Germinal center (tissue), 1 donor: ENCODE data around the gene HOXA7.
A peak's percentile ranks its signal among the peaks of the same experiment; 100 is the strongest.

Experiments used
- DNase-seq: peaks from one replicate; pipeline ENCODE4 v3.0.0; 2012; ENCODE audit warnings: mixed read lengths, low spot score

HOXA7 gene

DNA sequence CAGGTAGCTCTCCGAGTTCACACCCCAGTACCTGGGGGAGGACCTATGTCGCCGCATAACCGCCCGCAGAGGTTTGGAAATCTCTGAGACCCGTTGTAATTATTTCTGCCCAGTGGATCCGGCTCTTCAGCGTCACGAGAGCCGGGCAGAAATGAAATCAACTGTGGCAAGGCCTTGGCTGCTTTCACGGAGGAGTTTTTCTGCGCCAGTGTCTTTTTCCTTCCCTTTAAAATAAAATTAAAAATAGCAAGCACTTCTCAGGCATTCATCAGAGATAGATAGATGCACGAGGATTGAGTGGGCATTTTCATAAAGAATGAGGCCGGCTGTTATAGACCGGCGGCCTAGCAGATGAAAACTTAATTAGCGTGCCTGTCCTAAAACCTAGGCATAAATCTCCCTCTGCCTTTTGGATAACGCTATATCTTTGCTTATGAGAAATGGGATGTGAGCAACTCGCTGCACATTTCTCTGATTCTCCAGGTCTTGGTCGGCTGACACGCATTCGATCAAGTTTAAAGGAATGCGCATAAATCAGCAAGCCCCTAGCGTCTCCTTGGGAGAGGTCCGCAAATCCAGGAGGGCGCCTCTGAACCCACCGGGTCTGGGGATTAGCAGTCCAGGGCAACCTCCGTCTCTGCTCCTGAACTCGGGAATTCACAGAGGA is 37.0 kb upstream of the HOXA7 start:
- DNase-seq: no peak

GRCh38 chr7:27192546-27193334 is 36.3 kb upstream of the HOXA7 start:
- DNase-seq: peak; percentile 62

- no peak for DNase-seq
Observed at GRCh38 chr7:27191833-27192545, 35.5 kb upstream of the HOXA7 start.

DNA sequence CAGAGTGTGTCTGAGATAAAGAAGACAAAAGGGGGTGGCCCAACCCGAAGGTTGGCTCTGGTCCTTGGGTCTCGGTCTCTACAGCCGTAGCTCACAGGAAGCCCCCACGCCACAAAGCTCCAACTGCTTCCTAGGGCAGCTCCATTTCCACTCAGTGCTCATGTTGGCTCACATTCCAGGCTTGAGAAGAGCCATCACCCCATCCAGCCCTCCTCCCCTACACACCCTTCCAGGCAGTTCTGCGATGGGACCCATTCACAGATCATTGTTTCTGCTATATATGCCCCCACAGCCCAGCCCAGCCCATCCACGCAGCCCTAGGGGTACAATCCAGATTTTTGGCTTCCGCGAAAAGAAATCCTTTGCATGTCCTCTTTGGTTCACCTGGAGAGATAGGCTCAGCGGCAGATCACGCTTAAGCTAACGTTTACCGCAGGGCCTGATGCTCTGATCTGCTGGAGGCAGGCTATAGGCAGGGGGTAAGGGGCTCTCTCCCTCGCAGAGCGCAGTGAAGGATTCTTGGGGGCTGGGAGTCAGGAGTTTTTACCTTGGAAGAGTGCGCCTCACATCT is 34.8 kb upstream of the HOXA7 start:
- DNase-seq: no peak

DNA sequence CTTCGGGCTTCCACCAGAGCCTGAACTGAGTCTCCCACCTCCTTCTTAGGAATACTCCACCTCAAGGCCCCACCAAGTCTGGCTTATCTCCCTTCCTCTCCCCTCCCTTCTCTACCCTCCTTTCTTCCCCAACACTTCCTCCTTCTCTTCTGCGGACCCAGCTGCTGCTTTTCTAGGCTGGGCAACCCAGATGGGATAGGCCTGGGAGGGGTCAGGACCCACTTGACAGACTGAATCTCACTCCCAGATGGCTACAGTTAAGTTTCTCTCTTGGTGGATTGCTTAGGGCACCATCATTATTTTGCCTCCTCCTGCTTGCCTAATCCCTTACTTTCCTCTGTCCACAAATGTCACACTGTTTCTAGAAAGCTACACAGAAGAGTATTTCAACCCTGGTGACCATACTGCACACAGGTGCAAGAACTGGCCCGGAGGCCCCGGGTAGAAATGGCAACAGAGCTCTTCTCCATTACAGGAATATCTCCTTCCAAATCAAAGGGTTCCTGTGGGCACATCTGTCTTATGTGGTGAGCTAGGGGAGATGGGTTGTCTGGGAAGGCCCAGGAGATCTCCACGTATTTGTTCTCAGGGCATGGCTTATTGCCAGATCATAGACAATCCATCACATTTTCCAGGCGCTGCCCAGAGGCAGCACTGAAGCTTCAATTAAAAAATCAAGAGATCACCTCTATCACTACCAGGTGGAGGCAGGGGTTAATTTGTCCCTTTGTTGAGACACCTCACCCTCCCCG is 33.7 kb upstream of the HOXA7 start:
- no peak for DNase-seq

- DNase-seq: no peak
Observed at GRCh38 chr7:27189295-27189996, 33.0 kb upstream of the HOXA7 start.

DNA sequence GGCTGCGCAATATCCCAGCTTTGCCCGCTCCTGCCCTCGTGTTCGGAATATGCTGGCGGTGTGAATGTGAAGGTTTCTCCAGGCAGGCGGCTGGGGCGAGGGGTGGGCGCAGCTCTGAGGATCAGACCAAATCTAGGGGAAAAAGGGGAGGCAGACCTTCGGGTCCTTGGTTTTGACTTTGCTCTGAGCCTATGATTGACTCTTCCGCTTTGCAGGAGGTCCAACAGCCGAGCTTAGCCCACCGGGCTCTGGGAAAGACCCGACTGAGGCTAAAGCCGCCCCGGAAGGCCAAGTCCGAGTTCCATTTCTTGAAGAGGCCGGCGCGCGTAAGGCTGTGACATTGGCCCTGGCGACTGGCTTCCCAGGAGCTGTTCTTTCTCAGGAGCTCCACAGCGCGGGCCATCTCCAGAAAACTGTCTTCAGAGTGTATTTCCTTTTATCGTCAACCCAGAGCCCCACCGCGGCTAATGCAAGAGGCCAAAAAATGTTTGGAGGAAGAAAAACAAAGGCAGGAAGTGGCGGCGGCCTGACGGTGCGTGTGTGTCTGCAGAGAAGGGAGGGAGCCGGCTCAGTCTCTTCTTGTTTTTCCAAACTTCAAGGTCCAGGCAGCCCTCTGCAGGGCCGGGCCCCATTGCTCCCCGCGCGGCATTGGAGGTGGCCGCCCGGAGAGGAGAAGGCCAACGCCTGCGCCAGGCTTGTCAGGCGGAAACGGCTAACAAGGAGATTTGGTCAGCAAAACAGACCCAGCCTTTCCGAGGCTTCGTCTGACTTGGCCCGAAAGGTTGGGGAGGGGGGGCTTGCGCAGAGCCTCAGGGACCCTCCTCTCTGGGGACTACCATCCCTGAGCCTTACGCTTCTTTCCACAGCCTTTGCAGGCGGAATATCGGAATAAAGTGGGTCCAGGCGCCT is 32.2 kb upstream of the HOXA7 start:
- no peak for DNase-seq

- no peak for DNase-seq
Observed at GRCh38 chr7:27187475-27188385, 31.3 kb upstream of the HOXA7 start.

DNA sequence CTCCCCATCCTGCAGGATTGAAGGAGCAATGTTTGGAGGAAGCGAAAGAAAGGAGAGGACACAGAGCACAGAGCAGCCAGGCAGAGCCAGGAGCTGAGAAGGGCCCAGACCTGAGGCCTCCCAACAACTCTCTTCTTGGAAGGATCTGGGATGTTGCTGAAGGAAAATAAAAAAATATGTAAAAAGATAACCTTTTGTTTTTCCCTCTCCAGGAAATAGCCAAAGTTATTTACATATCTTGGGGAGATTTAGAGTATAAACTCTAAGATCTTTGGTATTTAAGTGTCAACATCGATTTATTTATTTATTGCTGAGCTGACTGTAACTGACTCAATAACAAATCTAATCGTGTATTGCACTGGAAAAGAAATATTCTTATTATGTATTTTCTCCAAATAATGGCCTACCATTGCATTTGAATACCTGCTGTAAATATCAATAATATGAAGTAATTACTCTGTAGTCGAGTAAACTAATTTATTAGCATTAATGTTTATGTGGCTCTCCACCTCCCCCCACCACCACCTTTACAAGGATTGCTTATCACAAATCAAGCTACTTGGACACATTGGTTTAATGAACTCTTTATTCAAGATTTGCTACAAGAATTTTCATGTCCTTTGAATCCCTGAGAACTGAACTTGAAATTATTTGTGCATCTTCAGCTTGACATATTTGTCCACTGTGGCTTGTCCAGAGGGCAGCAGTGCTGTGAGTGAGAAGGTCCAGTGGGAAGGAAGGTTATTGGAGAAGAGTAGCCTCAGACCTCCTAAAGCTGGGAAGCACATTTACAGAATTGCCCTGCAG is 30.4 kb upstream of the HOXA7 start:
- DNase-seq: no peak

DNA sequence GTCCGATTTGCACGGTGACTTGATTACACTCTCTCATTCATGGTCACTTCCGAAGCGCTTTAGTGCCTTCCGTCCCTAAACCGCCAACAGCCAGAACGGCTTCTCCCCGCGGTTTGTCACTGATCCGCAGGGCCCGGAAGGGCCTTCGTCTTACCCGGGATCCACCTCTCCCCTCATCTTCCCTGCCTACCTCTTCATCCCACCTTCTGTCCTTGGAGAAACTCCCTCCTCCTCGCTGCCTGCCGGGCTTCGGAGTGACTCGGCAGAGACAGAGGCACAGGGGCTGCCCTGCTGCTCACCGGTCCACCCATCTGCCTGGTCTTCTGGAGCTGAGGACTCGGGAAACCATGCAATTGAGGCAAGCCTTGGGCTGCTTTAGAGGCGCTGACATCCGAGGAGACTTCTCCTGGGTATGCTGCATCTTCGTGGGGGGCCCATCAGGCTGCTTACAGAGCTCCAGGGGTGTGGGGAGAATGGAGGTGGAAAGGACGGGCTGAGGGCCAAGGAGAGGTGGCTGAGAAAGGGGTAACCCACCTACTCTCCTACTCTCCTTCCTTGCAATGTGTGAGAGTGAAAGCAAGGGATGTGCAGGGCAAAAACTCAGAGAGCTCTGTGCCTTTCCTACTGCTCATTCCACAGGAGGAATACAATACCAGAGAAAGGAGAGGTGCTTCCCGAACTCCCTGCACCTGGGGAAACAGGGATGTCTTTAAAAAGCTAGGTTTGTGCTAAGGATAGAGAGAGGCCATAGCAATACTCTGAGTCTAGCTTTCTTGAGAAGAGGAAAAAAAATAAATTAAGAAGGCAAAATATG is 29.6 kb upstream of the HOXA7 start:
- DNase-seq: no peak

DNA sequence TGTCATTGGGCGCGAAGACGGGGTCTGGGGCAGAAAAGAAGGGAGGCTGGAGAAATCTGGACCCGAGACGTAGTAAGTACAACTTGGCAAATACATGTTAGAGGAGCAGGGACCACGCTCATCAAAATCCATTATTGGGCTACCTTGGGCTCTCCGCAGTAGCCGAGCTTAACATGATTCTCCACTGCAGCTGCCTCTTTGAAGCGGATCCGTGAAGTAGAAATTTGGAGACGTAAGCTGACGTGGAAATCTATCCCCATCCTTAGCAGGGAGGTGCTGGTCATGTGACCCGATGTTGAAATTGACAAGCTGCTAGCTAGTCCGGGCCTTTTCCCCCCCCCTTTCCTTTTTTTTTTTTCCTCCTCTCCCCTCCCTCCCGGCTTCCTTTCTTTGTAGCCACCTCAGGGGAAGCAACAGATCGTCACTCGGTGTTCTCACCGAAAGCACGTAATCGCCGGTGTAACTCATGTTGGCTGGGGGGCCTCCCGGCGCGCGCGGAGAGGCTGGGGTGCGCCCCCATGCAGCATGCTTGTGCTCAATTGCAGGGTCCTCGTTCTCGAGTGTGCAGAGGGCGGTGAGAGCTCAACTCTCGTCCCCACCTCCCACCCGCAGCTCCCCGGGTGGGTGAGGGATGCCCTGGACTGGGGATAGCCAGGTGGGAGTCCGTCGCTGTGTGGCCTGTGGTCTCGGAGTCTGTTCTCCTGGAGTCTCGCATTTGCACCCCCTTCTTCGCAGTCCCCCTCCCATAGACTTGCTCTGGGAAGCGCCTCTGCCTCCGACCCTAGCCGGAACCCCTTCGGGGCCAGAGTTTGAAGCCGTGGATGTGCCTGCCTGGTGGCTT is 28.8 kb upstream of the HOXA7 start, which contains the start of gene HOXA11:
TSS of gene HOXA11 (minus strand) at position 220 of the 841 bp plus-strand sequence. CDS start at position 132, 88 bp downstream.
- DNase-seq: no peak

- DNase-seq: no peak
Observed at GRCh38 chr7:27184337-27185012, 28.0 kb upstream of the HOXA7 start.

DNA sequence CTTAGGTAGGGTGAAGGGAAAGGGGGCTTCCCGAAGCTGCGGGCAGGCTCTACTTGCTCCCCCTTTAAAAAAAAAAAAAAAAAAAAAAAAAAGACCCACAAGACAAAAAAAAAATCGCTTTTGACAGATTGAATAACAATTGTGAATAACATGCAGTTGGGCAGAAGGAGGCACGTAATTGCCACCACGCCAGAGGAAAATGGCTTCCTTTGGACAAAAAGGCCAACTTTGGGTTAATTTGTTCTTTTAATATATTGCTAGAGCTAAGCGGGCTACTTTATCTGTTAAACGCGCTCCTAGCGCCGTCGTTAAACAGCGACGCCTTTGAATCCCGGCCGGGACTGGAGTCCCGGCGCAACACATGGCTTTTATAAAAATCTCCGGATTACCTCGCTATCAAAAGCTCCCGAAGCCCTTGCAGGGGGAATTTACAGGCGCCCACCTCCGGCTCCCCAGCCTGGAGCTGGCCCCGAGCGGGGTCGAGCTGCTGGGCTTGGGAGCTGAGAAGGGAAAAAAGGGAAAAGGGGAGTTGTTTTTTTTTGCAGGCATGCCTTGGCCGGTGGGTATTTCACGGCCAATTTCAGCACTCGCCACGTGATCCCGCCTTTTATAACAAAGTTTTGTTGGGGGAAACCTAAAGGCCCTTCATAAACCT is 27.3 kb upstream of the HOXA7 start:
- DNase-seq: no peak

DNA sequence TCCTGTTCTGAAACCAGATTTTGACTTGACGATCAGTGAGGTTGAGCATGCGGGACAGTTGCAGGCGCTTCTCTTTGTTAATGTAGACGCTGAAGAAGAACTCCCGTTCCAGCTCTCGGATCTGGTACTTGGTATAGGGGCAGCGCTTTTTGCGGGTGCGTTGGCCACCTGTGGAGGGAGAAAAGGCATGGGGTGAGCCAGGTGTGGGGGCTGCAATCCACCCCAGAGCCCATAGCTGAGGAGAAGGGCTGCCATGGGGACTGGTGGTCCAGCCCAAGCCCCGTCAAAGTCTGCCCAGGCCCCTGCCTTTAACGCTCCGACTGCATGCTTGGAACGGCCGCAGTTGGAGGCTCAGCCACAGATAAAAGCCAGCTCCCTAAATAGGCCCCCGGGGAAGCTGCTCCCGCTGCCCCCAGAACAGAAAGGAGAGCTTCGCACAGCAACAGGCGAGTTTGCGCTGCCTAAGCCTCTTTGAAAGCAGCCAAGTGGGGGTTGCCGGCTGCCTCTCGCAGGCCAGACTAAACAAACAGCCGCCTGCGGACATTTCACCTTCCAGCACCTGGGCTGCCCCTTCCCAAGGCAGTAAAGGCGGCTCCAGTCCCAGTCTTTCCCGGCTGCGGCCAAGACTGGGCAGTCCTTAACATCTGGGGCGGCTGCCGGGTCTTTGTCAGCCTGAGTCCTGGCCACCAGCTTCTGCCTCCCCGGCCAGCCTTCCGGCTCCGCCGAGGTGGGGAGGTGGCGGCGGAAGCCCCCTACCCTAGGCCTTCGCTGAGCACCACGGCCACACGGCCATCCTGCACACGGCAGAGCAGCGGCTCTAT is 26.6 kb upstream of the HOXA7 start:
- DNase-seq: no peak
